ENCODE results near the gene RNF26.

- TF ChIP-seq CTCF (IDR thresholded peaks at IDR 0.05; ENCODE audit: low read depth, low read length) (no peak), POLR2A (IDR thresholded peaks at IDR 0.05; ENCODE audit: extremely low read depth, insufficient read length) (no peak), MAX (IDR thresholded peaks at IDR 0.05; ENCODE audit: low read depth, low read length) (no peak), MYC (IDR thresholded peaks at IDR 0.05; ENCODE audit: low read depth, low read length) (no peak)
Observed at GRCh38 chr11:119369132-119369925, 35.0 kb downstream of the RNF26 start.

Measured in NB4 (cell line).